ENCODE data around the gene AQP6. TPM values are rescaled to one million over a fixed set of nuclear protein-coding genes. Genes with fewer than 3 reads are reported as not detected.

Gene AQP6
- total RNA-seq, 6 donors from 2014 or later: 0.06 to 0.39 (median 0.24) TPM; not detected in 2

GRCh38 chr12:49937639-49938300 is 35.0 kb upstream of the AQP6 start:
- TF ChIP-seq POLR2A (IDR thresholded peaks at IDR 0.05) (no peak), EP300 (IDR thresholded peaks at IDR 0.05) (no peak), POLR2AphosphoS5 (IDR thresholded peaks at IDR 0.05) (no peak), CTCF (IDR thresholded peaks at IDR 0.05) (no peak)
- H3K36me3 ChIP-seq: no peaks in the 10 kb centered on the region
- ATAC-seq (ENCODE audit: low FRiP score in 2 of 2): peak in 1 of 2 donors; percentile 11

GRCh38 chr12:49939307-49939706 is 33.4 kb upstream of the AQP6 start:
- Histone ChIP-seq H3K9me3 (no peaks in the 10 kb centered on the region), H3K27ac (no peak overlapping the region), H3K4me1 (peaks cover 0 to 16% (median 2%) of the 10 kb centered on the region in 4 donors), H3K4me3 (no peak overlapping the region), H3K36me3 (no peaks in the 10 kb centered on the region), H3K27me3 (no peaks in the 10 kb centered on the region)
- DNase-seq: peak in 1 of 2 donors; percentile 6
- ATAC-seq (ENCODE audit: low FRiP score in 2 of 2): no peak
- TF ChIP-seq POLR2A (IDR thresholded peaks at IDR 0.05): no peak
- TF ChIP-seq POLR2AphosphoS5 (IDR thresholded peaks at IDR 0.05): no peak
- no peak for TF ChIP-seq CTCF (IDR thresholded peaks at IDR 0.05)
- TF ChIP-seq EP300 (IDR thresholded peaks at IDR 0.05): no peak

More at GRCh38 chr12:49937639-49938300, 35.0 kb upstream of the AQP6 start:
- DNase-seq: peak in 1 of 2 donors; percentile 19
- H3K4me1 ChIP-seq: peaks cover 0 to 7% (median 0%) of the 10 kb centered on the region in 4 donors
- H3K9me3 ChIP-seq: no peaks in the 10 kb centered on the region
- H3K27me3 ChIP-seq: no peaks in the 10 kb centered on the region
- WGBS, 2 donors: 72 to 88% methylated on average over 6 to 8 of the region's 8 CpGs
- H3K4me3 ChIP-seq: no peak overlapping the region
- no peak overlapping the region for H3K27ac ChIP-seq

- no peaks in the 10 kb centered on the region for H3K27me3 ChIP-seq
- no peak for TF ChIP-seq POLR2A (IDR thresholded peaks at IDR 0.05)
- TF ChIP-seq CTCF (IDR thresholded peaks at IDR 0.05): no peak
- TF ChIP-seq POLR2AphosphoS5 (IDR thresholded peaks at IDR 0.05): no peak
- no peak for TF ChIP-seq EP300 (IDR thresholded peaks at IDR 0.05)
- peak in 1 of 2 donors; percentile 4 for DNase-seq
Observed at GRCh38 chr12:49939707-49940106, 33.0 kb upstream of the AQP6 start.

GRCh38 chr12:49941556-49942511 is 30.9 kb upstream of the AQP6 start:
- ATAC-seq (ENCODE audit: low FRiP score in 2 of 2): no peak
- Histone ChIP-seq H3K27me3 (no peaks in the 10 kb centered on the region), H3K36me3 (no peaks in the 10 kb centered on the region), H3K9me3 (no peaks in the 10 kb centered on the region), H3K27ac (no peak overlapping the region), H3K4me3 (no peak overlapping the region), H3K4me1 (peaks cover 10 to 28% (median 14%) of the 10 kb centered on the region in 4 donors)
- 85 to 89% methylated on average over 13 of the region's 13 CpGs for WGBS, 2 donors
- peak in 1 of 2 donors; percentile 16 for DNase-seq
- TF ChIP-seq POLR2AphosphoS5 (IDR thresholded peaks at IDR 0.05): no peak
- no peak for TF ChIP-seq EP300 (IDR thresholded peaks at IDR 0.05)
- no peak for TF ChIP-seq CTCF (IDR thresholded peaks at IDR 0.05)
- no peak for TF ChIP-seq POLR2A (IDR thresholded peaks at IDR 0.05)

More at GRCh38 chr12:49939707-49940106, 33.0 kb upstream of the AQP6 start:
- Histone ChIP-seq H3K4me1 (peaks cover 0 to 16% (median 2%) of the 10 kb centered on the region in 4 donors), H3K9me3 (no peaks in the 10 kb centered on the region), H3K4me3 (no peak overlapping the region), H3K36me3 (no peaks in the 10 kb centered on the region), H3K27ac (no peak overlapping the region)
- 100% methylated on average over 1 of the region's 1 CpG; no CpG with 5 or more reads in 1 of the 2 donors for WGBS, 2 donors
- ATAC-seq (ENCODE audit: low FRiP score in 2 of 2): no peak
